HG03159 (cell line): ENCODE results near the gene PHF20.
"Not testable (repeated sequence)": the region's sequence is repeated elsewhere in the genome, so short reads cannot be mapped to it uniquely, and the experiment has no call there.

Experiments
- ATAC-seq: cut with Tn5 transposase; IDR thresholded peaks from one replicate; pipeline ENCODE4 v1.9.1; 2021; ENCODE audit warnings: mild to moderate bottlenecking, moderate library complexity; ENCODE audit not compliant: unreplicated experiment

Gene PHF20

GRCh38 chr20:35883336-35883777 lies 111.5 kb downstream of the PHF20 start:
- ATAC-seq = no peak

- ATAC-seq = no peak
Observed at GRCh38 chr20:35883778-35884540, 112.1 kb downstream of the PHF20 start.

- no peak for ATAC-seq
Observed at GRCh38 chr20:35884541-35884865, 112.7 kb downstream of the PHF20 start.

- no peak for ATAC-seq
Observed at GRCh38 chr20:35885212-35885611, 113.4 kb downstream of the PHF20 start.

- no peak for ATAC-seq
Observed at GRCh38 chr20:35886537-35886936, 114.7 kb downstream of the PHF20 start.

GRCh38 chr20:35887393-35888064 lies 115.7 kb downstream of the PHF20 start:
- no peak for ATAC-seq

- ATAC-seq = no peak
Observed at GRCh38 chr20:35888657-35889056, 116.8 kb downstream of the PHF20 start.

GRCh38 chr20:35891375-35891774 lies 119.6 kb downstream of the PHF20 start:
- ATAC-seq = no peak

- no peak for ATAC-seq
Observed at GRCh38 chr20:35892871-35893270, 121.1 kb downstream of the PHF20 start.

GRCh38 chr20:35893942-35894341 lies 122.1 kb downstream of the PHF20 start:
- peak; percentile 76 for ATAC-seq

GRCh38 chr20:35895516-35895915 lies 123.7 kb downstream of the PHF20 start:
- ATAC-seq = not testable (repeated sequence)

- ATAC-seq = no peak
Observed at GRCh38 chr20:35899064-35899463, 127.2 kb downstream of the PHF20 start.

- ATAC-seq = not testable (repeated sequence)
Observed at GRCh38 chr20:35901230-35901629, 129.4 kb downstream of the PHF20 start.

GRCh38 chr20:35901678-35902544 lies 130.1 kb downstream of the PHF20 start:
- ATAC-seq = no peak

- no peak for ATAC-seq
Observed at GRCh38 chr20:35902545-35902941, 130.7 kb downstream of the PHF20 start.

- ATAC-seq = no peak
Observed at GRCh38 chr20:35903843-35904242, 132.0 kb downstream of the PHF20 start.

GRCh38 chr20:35904982-35905663 lies 133.3 kb downstream of the PHF20 start:
- ATAC-seq = no peak

- ATAC-seq = no peak
Observed at GRCh38 chr20:35907017-35907701, 135.3 kb downstream of the PHF20 start.

- ATAC-seq = no peak
Observed at GRCh38 chr20:35908007-35908406, 136.2 kb downstream of the PHF20 start.

- no peak for ATAC-seq
Observed at GRCh38 chr20:35909176-35909575, 137.4 kb downstream of the PHF20 start.
